B cell (primary cell): ENCODE results near the gene KCTD14. TPM values are rescaled to one million over a fixed set of nuclear protein-coding genes. Genes with fewer than 3 reads are reported as not detected.
"Not testable (repeated sequence)": the region's sequence is repeated elsewhere in the genome, so short reads cannot be mapped to it uniquely, and the experiment has no call there.

Experiments
- ATAC-seq: fragments of 200-7000 bp; cut with Tn5 transposase; one replicate; pipeline ENCODE4 v1.10.0; 2021; ENCODE audit warnings: low read depth, mild to moderate bottlenecking, moderate number of reproducible peaks, moderate library complexity
- CTCF ChIA-PET: fragments of 350-600 bp; sonication (Branson Sonifier 250); formaldehyde crosslinking; loops from one replicate; lab custom pipeline; 2021; ENCODE audit warnings: antibody characterized with exemption, inconsistent platforms; lab: Charles Lee
- POLR2A ChIA-PET: fragments of 350-600 bp; sonication (Branson Sonifier 250); formaldehyde crosslinking; loops from one replicate; lab custom pipeline; 2021; ENCODE audit warnings: antibody characterized with exemption; lab: Charles Lee
- DNase-seq: peaks from one replicate; pipeline ENCODE4 v3.0.0; 2013
- H2AFZ ChIP-seq: 2 replicates; pipeline ENCODE4 v1.6.1; 2012; ENCODE audit warnings: mild to moderate bottlenecking, low read depth, low read length; ENCODE audit not compliant: insufficient read depth, poor library complexity, severe bottlenecking
- H3K27ac ChIP-seq, 2 donors: 1 replicate in 1 of 2; 2 replicates in 1 of 2; pipeline ENCODE4 v1.5.1; 2012 to 2013; ENCODE audit warnings: low read length in 2 of 2, mild to moderate bottlenecking in 2 of 2, moderate library complexity in 1 of 2
- H3K27me3 ChIP-seq, 4 experiments: fragments of 200-600 bp in 1 of 4; sonication (generic) in 1 of 4; replicated peaks in 1 of 4; 1 replicate in 2 of 4; 2 replicates in 2 of 4; pipeline versions ENCODE4 v1.6.1 to v1.7.0; 2013 to 2016; ENCODE audit warnings: low read length in 3 of 4, mild to moderate bottlenecking in 2 of 4, mixed read lengths in 1 of 4, moderate library complexity in 1 of 4; ENCODE audit not compliant: insufficient read depth in 4 of 4, control insufficient read depth in 3 of 4; ENCODE audit errors: control extremely low read depth in 1 of 4
- H3K36me3 ChIP-seq, 2 experiments: replicated peaks in 1 of 2; 1 replicate in 1 of 2; 2 replicates in 1 of 2; pipeline versions ENCODE4 v1.6.1 to v1.7.1; 2013; ENCODE audit warnings: low read length in 1 of 2; ENCODE audit not compliant: insufficient read depth in 2 of 2, control insufficient read depth in 1 of 2; ENCODE audit errors: control extremely low read depth in 1 of 2, extremely low read depth in 1 of 2
- H3K4me1 ChIP-seq, 2 donors: fragments of 200-600 bp in 1 of 2; sonication (generic) in 1 of 2; 1 replicate in 1 of 2; 2 replicates in 1 of 2; pipeline versions ENCODE4 v1.5.1 to v1.6.1; 2013 to 2017; ENCODE audit warnings: low read length in 2 of 2; ENCODE audit not compliant: control insufficient read depth in 2 of 2, insufficient read depth in 2 of 2
- H3K4me2 ChIP-seq: replicated peaks from 2 replicates; pipeline ENCODE3; 2012; ENCODE audit warnings: mild to moderate bottlenecking, low read depth, low read length; ENCODE audit not compliant: poor library complexity, severe bottlenecking
- H3K4me3 ChIP-seq, 5 experiments: fragments of 200-600 bp in 1 of 5; sonication (generic) in 1 of 5; 1 replicate in 3 of 5; 2 replicates in 2 of 5; pipeline versions ENCODE4 v1.5.1 to v1.7.0; 2011 to 2016; ENCODE audit warnings: low read length in 4 of 5, mild to moderate bottlenecking in 4 of 5, low read depth in 2 of 5, control low read depth in 1 of 5, moderate library complexity in 1 of 5; ENCODE audit not compliant: insufficient read depth in 1 of 5; ENCODE audit errors: control extremely low read depth in 1 of 5, extremely low read depth in 1 of 5
- H3K79me2 ChIP-seq: fragments of 200-600 bp; sonication (generic); one replicate; pipeline ENCODE4 v1.6.0; 2016; ENCODE audit warnings: low read length; ENCODE audit not compliant: control insufficient read depth, insufficient read depth
- H3K9ac ChIP-seq: fragments of 200-600 bp; sonication (generic); 2 replicates; pipeline ENCODE4 v1.6.1; 2017; ENCODE audit warnings: mild to moderate bottlenecking, low read length, moderate library complexity
- H3K9me3 ChIP-seq, 3 donors: one replicate each; pipeline versions ENCODE4 v1.6.1 to v1.7.1; 2013; ENCODE audit warnings: low read length in 2 of 3; ENCODE audit not compliant: control insufficient read depth in 2 of 3, insufficient read depth in 1 of 3; ENCODE audit errors: control extremely low read depth in 1 of 3
- H4K20me1 ChIP-seq: 2 replicates; pipeline ENCODE4 v1.6.0; 2012; ENCODE audit warnings: mild to moderate bottlenecking, low read length; ENCODE audit not compliant: insufficient read depth, control insufficient read depth, poor library complexity, severe bottlenecking
- H3K27ac Mint-ChIP-seq: one replicate; pipeline ENCODE4 v1.8.0; 2021; ENCODE audit warnings: mixed read lengths
- H3K27me3 Mint-ChIP-seq: one replicate; pipeline ENCODE4 v1.8.0; 2021; ENCODE audit warnings: mixed read lengths
- H3K4me1 Mint-ChIP-seq: one replicate; pipeline ENCODE4 v1.8.0; 2021; ENCODE audit warnings: mixed read lengths
- H3K4me3 Mint-ChIP-seq: one replicate; pipeline ENCODE4 v1.8.0; 2021; ENCODE audit warnings: mixed read lengths
- H3K9me3 Mint-ChIP-seq: one replicate; pipeline ENCODE4 v1.8.0; 2022; ENCODE audit warnings: mixed read lengths; ENCODE audit not compliant: insufficient read depth
- CTCF ChIP-seq: fragments of 200-600 bp; IDR thresholded peaks from one replicate; pipeline ENCODE4 v1.8.0; 2022; ENCODE audit warnings: antibody characterized with exemption, mild to moderate bottlenecking
- EZH2 ChIP-seq: IDR thresholded peaks from 2 replicates; pipeline ENCODE4 v1.6.1; 2012; ENCODE audit warnings: borderline replicate concordance, low read depth, mild to moderate bottlenecking, moderate library complexity, low read length; ENCODE audit not compliant: insufficient read depth, poor library complexity, severe bottlenecking
- WGBS: methylation state at CpG from one replicate; pipeline ENCODE4 v1.1.5; 2013; ENCODE audit warnings: missing lambda C conversion rate; ENCODE audit not compliant: insufficient coverage; 5-methylcytosine and 5-hydroxymethylcytosine counted together
- intact Hi-C: fragments of 100-400 bp; cut with micrococcal nuclease; formaldehyde crosslinking; loops from one replicate; pipeline ENCODE4 v1.10.0; 2022
- polyA plus RNA-seq: library from polyadenylated mRNA; depleted of rRNA; stranded (reverse); fragments of >200 nt; gene quantifications from 2 replicates; pipeline ENCODE4 v1.2.3, GENCODE V29; 2012
- total RNA-seq, 2 donors: library from RNA; stranded (reverse); fragments of 120-200 nt in 1 of 2; gene quantifications; 1 replicate in 1 of 2; 2 replicates in 1 of 2; pipeline versions ENCODE4 v1.2.3 to v1.2.4, GENCODE V29; 2013 to 2022

Gene KCTD14
- total and polyA plus RNA-seq, 2 donors (not counting 1 experiment from before 2014, with no cell fraction given): 0.18 TPM; not detected in 1

GRCh38 chr11:78031629-78032028 lies 8.6 kb upstream of the KCTD14 start:
- no peak overlapping the region for H3K4me2 ChIP-seq
- Mint-ChIP-seq H3K27me3 (no peaks in the 10 kb centered on the region), H3K9me3 (peaks cover 5% of the 10 kb centered on the region), H3K4me1 (no peaks in the 10 kb centered on the region), H3K27ac (no peak overlapping the region), H3K4me3 (no peak overlapping the region)
- TF ChIP-seq CTCF: no peak
- no peak overlapping the region for H3K27ac ChIP-seq
- no peaks in the 10 kb centered on the region for H3K79me2 ChIP-seq
- intact Hi-C loops: no loop called here
- H3K36me3 ChIP-seq: no peaks in the 10 kb centered on the region
- DNase-seq (no peak), ATAC-seq (no peak)
- H3K4me1 ChIP-seq: no peaks in the 10 kb centered on the region
- ChIA-PET POLR2A (no interaction called here), CTCF (interaction anchor here (0.9 kb wide), 1 partner anchor 14 kb away, joined by 3 read pairs; no protein-coding TSS in a partner anchor)
- no peak overlapping the region for H3K9ac ChIP-seq
- no peaks in the 10 kb centered on the region for H3K9me3 ChIP-seq
- WGBS: 67% methylated on average over 3 of the region's 3 CpGs
- no peak overlapping the region for H2AFZ ChIP-seq
- H4K20me1 ChIP-seq: no peaks in the 10 kb centered on the region
- no peaks in the 10 kb centered on the region for H3K27me3 ChIP-seq
- H3K4me3 ChIP-seq: no peak overlapping the region

GRCh38 chr11:78030429-78031325 lies 7.6 kb upstream of the KCTD14 start:
- Histone ChIP-seq H3K9me3 (no peaks in the 10 kb centered on the region), H3K36me3 (no peaks in the 10 kb centered on the region), H3K27ac (no peak overlapping the region), H2AFZ (no peak overlapping the region), H3K4me1 (no peaks in the 10 kb centered on the region), H3K9ac (no peak overlapping the region), H3K79me2 (no peaks in the 10 kb centered on the region), H4K20me1 (no peaks in the 10 kb centered on the region), H3K27me3 (no peaks in the 10 kb centered on the region), H3K4me2 (no peak overlapping the region), H3K4me3 (no peak overlapping the region)
- Mint-ChIP-seq H3K27ac (no peak overlapping the region), H3K9me3 (peaks cover 5% of the 10 kb centered on the region), H3K27me3 (no peaks in the 10 kb centered on the region), H3K4me3 (no peak overlapping the region), H3K4me1 (no peaks in the 10 kb centered on the region)
- CTCF ChIA-PET: interaction anchor here (0.9 kb wide), 1 partner anchor 15 kb away, joined by 3 read pairs; no protein-coding TSS in a partner anchor
- DNase-seq (no peak), ATAC-seq (no peak)
- intact Hi-C loops: no loop called here
- no peak for TF ChIP-seq EZH2
- TF ChIP-seq CTCF: no peak
- WGBS: 57% methylated on average over 5 of the region's 7 CpGs
- POLR2A ChIA-PET: no interaction called here

GRCh38 chr11:78028423-78028822 lies 5.3 kb upstream of the KCTD14 start:
- H3K9me3 Mint-ChIP-seq, H3K9me3 ChIP-seq, H3K4me3 Mint-ChIP-seq, POLR2A ChIA-PET, H3K4me2 ChIP-seq, H3K79me2 ChIP-seq, DNase-seq, H3K27ac ChIP-seq, H3K27me3 ChIP-seq, H2AFZ ChIP-seq, H4K20me1 ChIP-seq, H3K4me1 ChIP-seq, ATAC-seq, CTCF ChIA-PET, H3K27ac Mint-ChIP-seq, H3K27me3 Mint-ChIP-seq, H3K9ac ChIP-seq, H3K36me3 ChIP-seq, H3K4me3 ChIP-seq, intact Hi-C loops, H3K4me1 Mint-ChIP-seq: not testable (repeated sequence)
- WGBS: 91% methylated on average over 6 of the region's 9 CpGs
